ENCODE data around the gene STK32B. TPM values are rescaled to one million over a fixed set of nuclear protein-coding genes. Genes with fewer than 3 reads are reported as not detected.

STK32B gene
- total RNA-seq, 2 donors from 2014 or later = 0.09 to 7.3 TPM

- no peaks in the 10 kb centered on the region for H3K36me3 ChIP-seq
Observed at GRCh38 chr4:5532100-5532499, 480.8 kb downstream of the STK32B start.

DNA sequence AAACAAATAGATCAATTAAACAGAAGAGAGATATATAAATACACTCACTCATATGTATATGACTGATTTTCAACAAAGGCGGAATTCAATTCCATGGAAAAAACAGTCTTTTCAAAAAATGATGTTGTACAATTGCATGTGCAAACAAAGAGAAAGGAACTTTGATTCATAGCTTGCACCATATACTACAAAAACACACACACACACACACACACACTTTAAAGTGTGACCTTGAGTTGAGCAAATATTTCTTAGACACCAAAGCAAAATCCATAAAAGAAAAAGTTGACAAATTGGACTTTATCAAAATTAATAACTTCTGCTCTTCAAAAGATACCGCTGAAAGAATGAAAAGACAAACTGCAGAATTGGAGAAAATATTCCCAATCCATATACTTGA, 488.3 kb downstream of the STK32B start:
- no peak overlapping the region for H3K27ac ChIP-seq
- no peak for DNase-seq (ENCODE audit: low spot score)
- no peaks in the 10 kb centered on the region for H3K4me1 ChIP-seq (replicated peaks)
- H3K4me3 ChIP-seq = no peak overlapping the region
- no peaks in the 10 kb centered on the region for H3K36me3 ChIP-seq
- no peaks in the 10 kb centered on the region for H3K9me3 ChIP-seq
- intact Hi-C loops (cut with DNase I) = no loop called here
- WGBS = 91% methylated on average over 2 of the region's 2 CpGs
- TF ChIP-seq, protein P1, sequence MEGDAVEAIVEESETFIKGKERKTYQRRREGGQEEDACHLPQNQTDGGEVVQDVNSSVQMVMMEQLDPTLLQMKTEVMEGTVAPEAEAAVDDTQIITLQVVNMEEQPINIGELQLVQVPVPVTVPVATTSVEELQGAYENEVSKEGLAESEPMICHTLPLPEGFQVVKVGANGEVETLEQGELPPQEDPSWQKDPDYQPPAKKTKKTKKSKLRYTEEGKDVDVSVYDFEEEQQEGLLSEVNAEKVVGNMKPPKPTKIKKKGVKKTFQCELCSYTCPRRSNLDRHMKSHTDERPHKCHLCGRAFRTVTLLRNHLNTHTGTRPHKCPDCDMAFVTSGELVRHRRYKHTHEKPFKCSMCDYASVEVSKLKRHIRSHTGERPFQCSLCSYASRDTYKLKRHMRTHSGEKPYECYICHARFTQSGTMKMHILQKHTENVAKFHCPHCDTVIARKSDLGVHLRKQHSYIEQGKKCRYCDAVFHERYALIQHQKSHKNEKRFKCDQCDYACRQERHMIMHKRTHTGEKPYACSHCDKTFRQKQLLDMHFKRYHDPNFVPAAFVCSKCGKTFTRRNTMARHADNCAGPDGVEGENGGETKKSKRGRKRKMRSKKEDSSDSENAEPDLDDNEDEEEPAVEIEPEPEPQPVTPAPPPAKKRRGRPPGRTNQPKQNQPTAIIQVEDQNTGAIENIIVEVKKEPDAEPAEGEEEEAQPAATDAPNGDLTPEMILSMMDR (IDR thresholded peaks at IDR 0.05) = no peak
- TF ChIP-seq POLR2A (IDR thresholded peaks at IDR 0.05) (no peak), POLR2AphosphoS5 (IDR thresholded peaks at IDR 0.05) (no peak)
- H3K27me3 ChIP-seq (replicated peaks; ENCODE audit: insufficient read depth) = no peaks in the 10 kb centered on the region

More at GRCh38 chr4:5532100-5532499, 480.8 kb downstream of the STK32B start:
- Histone ChIP-seq H3K4me3 (no peak overlapping the region), H3K4me1 (replicated peaks) (no peaks in the 10 kb centered on the region), H3K27ac (no peak overlapping the region), H3K27me3 (replicated peaks; ENCODE audit: insufficient read depth) (no peaks in the 10 kb centered on the region), H3K9me3 (no peaks in the 10 kb centered on the region)
- no peak for DNase-seq (ENCODE audit: low spot score)
- 90% methylated on average over 2 of the region's 2 CpGs for WGBS
- intact Hi-C loops (cut with DNase I) = no loop called here
- TF ChIP-seq, protein P1 (IDR thresholded peaks at IDR 0.05) = no peak
- TF ChIP-seq POLR2AphosphoS5 (IDR thresholded peaks at IDR 0.05) = no peak

DNA sequence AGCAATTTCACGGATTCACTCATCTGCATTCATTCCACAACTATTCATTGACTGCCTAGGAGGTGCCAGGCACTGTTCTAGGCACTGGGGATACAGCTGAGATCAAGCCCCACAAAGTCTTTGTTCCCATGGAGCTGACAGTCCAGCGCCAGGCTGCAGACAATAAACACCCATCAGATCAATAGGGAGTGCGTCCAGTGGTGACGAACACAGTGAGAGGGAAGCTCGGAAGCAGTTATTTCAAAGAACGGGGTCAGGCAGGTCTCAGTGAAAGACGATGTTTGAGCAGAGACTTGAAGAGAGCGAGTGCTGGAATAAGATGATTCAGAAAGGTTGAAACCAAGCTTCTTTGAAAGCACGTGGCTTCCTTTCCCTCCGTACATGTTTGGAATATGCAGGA, 489.9 kb downstream of the STK32B start:
- Histone ChIP-seq H3K36me3 (no peaks in the 10 kb centered on the region), H3K27ac (no peak overlapping the region), H3K4me3 (no peak overlapping the region), H3K9me3 (no peaks in the 10 kb centered on the region), H3K4me1 (replicated peaks) (no peaks in the 10 kb centered on the region), H3K27me3 (replicated peaks; ENCODE audit: insufficient read depth) (no peaks in the 10 kb centered on the region)
- DNase-seq (ENCODE audit: low spot score) = no peak
- 86% methylated on average over 10 of the region's 10 CpGs for WGBS
- intact Hi-C loops (cut with DNase I) = no loop called here
- TF ChIP-seq POLR2A (IDR thresholded peaks at IDR 0.05) (no peak), POLR2AphosphoS5 (IDR thresholded peaks at IDR 0.05) (no peak)
- TF ChIP-seq, protein P1 (IDR thresholded peaks at IDR 0.05) = no peak

- WGBS = 97% methylated on average over 8 of the region's 8 CpGs
- DNase-seq (ENCODE audit: low spot score) = no peak
- Histone ChIP-seq H3K4me1 (replicated peaks) (no peaks in the 10 kb centered on the region), H3K4me3 (no peak overlapping the region), H3K27me3 (replicated peaks; ENCODE audit: insufficient read depth) (no peaks in the 10 kb centered on the region), H3K36me3 (no peaks in the 10 kb centered on the region), H3K27ac (no peak overlapping the region), H3K9me3 (no peaks in the 10 kb centered on the region)
- TF ChIP-seq, protein P1 (IDR thresholded peaks at IDR 0.05) = no peak
- TF ChIP-seq POLR2A (IDR thresholded peaks at IDR 0.05) (no peak), POLR2AphosphoS5 (IDR thresholded peaks at IDR 0.05) (no peak)
- intact Hi-C loops (cut with DNase I) = no loop called here
Observed at GRCh38 chr4:5543681-5544080, 492.4 kb downstream of the STK32B start.

DNA sequence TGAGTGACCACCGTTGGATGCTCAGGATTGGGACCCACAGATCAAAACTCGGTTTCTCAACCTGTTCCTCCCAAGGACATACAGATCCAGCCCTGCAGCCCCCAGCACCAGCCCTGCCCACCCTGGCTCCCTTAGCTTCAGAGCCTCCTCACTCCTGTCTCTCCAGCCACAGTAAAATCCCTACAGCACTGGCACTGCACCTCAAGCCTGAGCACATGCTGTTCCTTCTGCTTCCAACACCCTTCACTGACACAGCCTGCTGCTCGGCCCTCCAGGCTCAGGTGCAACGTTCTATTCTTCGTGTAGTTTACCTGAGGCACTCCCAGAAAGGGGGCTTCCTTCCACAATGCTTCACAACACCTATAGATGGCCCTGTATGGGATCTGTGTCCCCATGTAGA, 493.5 kb downstream of the STK32B start:
- Histone ChIP-seq H3K36me3 (no peaks in the 10 kb centered on the region), H3K4me3 (no peak overlapping the region), H3K9me3 (no peaks in the 10 kb centered on the region), H3K4me1 (replicated peaks) (no peaks in the 10 kb centered on the region), H3K27me3 (replicated peaks; ENCODE audit: insufficient read depth) (no peaks in the 10 kb centered on the region), H3K27ac (no peak overlapping the region)
- 78% methylated on average over 5 of the region's 5 CpGs for WGBS
- TF ChIP-seq POLR2AphosphoS5 (IDR thresholded peaks at IDR 0.05) (no peak), POLR2A (IDR thresholded peaks at IDR 0.05) (no peak)
- TF ChIP-seq, protein P1 (IDR thresholded peaks at IDR 0.05) = no peak
- DNase-seq (ENCODE audit: low spot score) = no peak
- intact Hi-C loops (cut with DNase I) = no loop called here
